Activated T-cell treated with anti-CD3 and anti-CD28 coated beads, Interleukin-2, amount 50 U/mL, for 48 hours (primary cell): Measurements from ENCODE around the gene OPA1.

Source experiments
- DNase-seq, 2 experiments: peaks; one replicate each; pipeline ENCODE4 v3.0.0-alpha.2; 2020

The OPA1 gene

GRCh38 chr3:193742628-193743027 is 149.6 kb downstream of the OPA1 start:
- DNase-seq, result no peak

- DNase-seq, result no peak
Observed at GRCh38 chr3:193743702-193744047, 150.7 kb downstream of the OPA1 start.

- DNase-seq, result no peak
Observed at GRCh38 chr3:193744048-193744821, 151.2 kb downstream of the OPA1 start.

GRCh38 chr3:193744822-193745684 is 152.0 kb downstream of the OPA1 start:
- DNase-seq, result no peak

GRCh38 chr3:193746832-193747231 is 153.8 kb downstream of the OPA1 start:
- DNase-seq, result no peak
